ENCODE results near the gene CSRP2. TPM values are rescaled to one million over a fixed set of nuclear protein-coding genes. Genes with fewer than 3 reads are reported as not detected.

CSRP2 gene
- total and polyA plus RNA-seq, 2 of the 13 experiments (the other 11 are each of a cell fraction or from before 2014, with no cell fraction given) = 7.2 to 8.0 TPM

GRCh38 chr12:76878899-76879709 lies at the start of gene CSRP2 (continued):
- TF ChIP-seq ZBTB40 (IDR thresholded peaks at IDR 0.05) (no peak), ZBTB40 (CRISPR knock-in tag; IDR thresholded peaks at IDR 0.05) (no peak), ZHX1 (CRISPR knock-in tag; IDR thresholded peaks at IDR 0.05; ENCODE audit: low read depth) (no peak), ZKSCAN8 (CRISPR knock-in tag; IDR thresholded peaks at IDR 0.05; ENCODE audit: borderline replicate concordance) (no peak), ZNF562 (CRISPR knock-in tag; IDR thresholded peaks at IDR 0.05; ENCODE audit: borderline replicate concordance) (no peak), TAF1 (CRISPR knock-in tag; IDR thresholded peaks at IDR 0.05) (no peak), THRA (CRISPR knock-in tag; IDR thresholded peaks at IDR 0.05; ENCODE audit: borderline replicate concordance) (no peak), HOXA3 (CRISPR knock-in tag; IDR thresholded peaks at IDR 0.05) (0 out of 2 replicates have a peak, but pooled peaks have one; percentile 20), ZBED4 (CRISPR knock-in tag; IDR thresholded peaks at IDR 0.05; ENCODE audit: borderline replicate concordance) (peak; percentile 54; the same call in 1 of the 2 replicates), PITX1 (CRISPR knock-in tag; IDR thresholded peaks at IDR 0.05) (no peak)

All from HepG2 (cell line).